Neural progenitor cell (in vitro differentiated cells): ENCODE measurements around the gene MACROH2A2. TPM values are rescaled to one million over a fixed set of nuclear protein-coding genes. Genes with fewer than 3 reads are reported as not detected.

Source experiments
- DNase-seq: peaks from one replicate; pipeline ENCODE4 v3.0.0-alpha.2; 2016; ENCODE audit warnings: low spot score
- H2AFZ ChIP-seq: fragments of 200-600 bp; sonication (generic); replicated peaks from 2 replicates; pipeline ENCODE4 v1.6.1; 2016; ENCODE audit warnings: antibody characterized with exemption
- H3F3A ChIP-seq: fragments of 200-600 bp; sonication (generic); 2 replicates; pipeline ENCODE4 v1.6.1; 2016; ENCODE audit warnings: antibody characterized with exemption, low read depth
- H3K27ac ChIP-seq: fragments of 200-600 bp; sonication (generic); 2 replicates; pipeline ENCODE4 v1.5.1; 2016; ENCODE audit warnings: mild to moderate bottlenecking
- H3K27me3 ChIP-seq: fragments of 200-600 bp; sonication (generic); 2 replicates; pipeline ENCODE4 v1.6.1; 2016; ENCODE audit warnings: mild to moderate bottlenecking, moderate library complexity
- H3K36me3 ChIP-seq: fragments of 200-600 bp; sonication (generic); 2 replicates; pipeline ENCODE4 v1.5.1; 2016
- H3K4me1 ChIP-seq: fragments of 200-600 bp; sonication (generic); 2 replicates; pipeline ENCODE4 v1.6.1; 2016; ENCODE audit warnings: mixed run types
- H3K4me2 ChIP-seq: fragments of 200-600 bp; sonication (generic); 2 replicates; pipeline ENCODE4 v1.6.1; 2016
- H3K4me3 ChIP-seq: fragments of 200-600 bp; sonication (generic); 2 replicates; pipeline ENCODE4 v1.5.1; 2016
- H3K79me2 ChIP-seq: fragments of 200-600 bp; sonication (generic); 2 replicates; pipeline ENCODE4 v1.6.1; 2016; ENCODE audit warnings: low read depth
- H3K9ac ChIP-seq: fragments of 200-600 bp; sonication (generic); 2 replicates; pipeline ENCODE4 v1.6.1; 2016
- H3K9me3 ChIP-seq: fragments of 200-600 bp; sonication (generic); 2 replicates; pipeline ENCODE4 v1.5.1; 2016; ENCODE audit warnings: low read depth
- H4K20me1 ChIP-seq: fragments of 200-600 bp; sonication (generic); 2 replicates; pipeline ENCODE4 v1.6.1; 2016; ENCODE audit warnings: low read depth
- H3K27ac Mint-ChIP-seq: 3 replicates; pipeline ENCODE4 v1.8.0; 2021; ENCODE audit warnings: mixed read lengths
- H3K27me3 Mint-ChIP-seq: 2 replicates; pipeline ENCODE4 v1.8.0; 2022; ENCODE audit warnings: low read depth, mild to moderate bottlenecking, inconsistent platforms, moderate library complexity, mixed read lengths; ENCODE audit not compliant: insufficient read depth
- H3K36me3 Mint-ChIP-seq: 3 replicates; pipeline ENCODE4 v1.8.0; 2021; ENCODE audit warnings: mixed read lengths
- H3K4me1 Mint-ChIP-seq: 3 replicates; pipeline ENCODE4 v1.8.0; 2021; ENCODE audit warnings: mixed read lengths
- H3K4me3 Mint-ChIP-seq: 3 replicates; pipeline ENCODE4 v1.8.0; 2021; ENCODE audit warnings: mild to moderate bottlenecking, moderate library complexity, mixed read lengths
- H3K9me3 Mint-ChIP-seq: 3 replicates; pipeline ENCODE4 v1.8.0; 2020; ENCODE audit warnings: mixed read lengths
- CTCF ChIP-seq: fragments of 200-600 bp; sonication (generic); IDR thresholded peaks from 2 replicates; pipeline ENCODE4 v1.5.1; 2017; ENCODE audit warnings: antibody characterized with exemption, mild to moderate bottlenecking
- EZH2 ChIP-seq: fragments of 200-600 bp; sonication (generic); IDR thresholded peaks from 2 replicates; pipeline ENCODE4 v1.6.1; 2017; ENCODE audit warnings: antibody characterized with exemption, mild to moderate bottlenecking, moderate library complexity
- EZH2phosphoT487 ChIP-seq: fragments of 200-600 bp; sonication (generic); IDR thresholded peaks from 2 replicates; pipeline ENCODE4 v1.6.1; 2017; ENCODE audit warnings: antibody characterized with exemption
- total RNA-seq: library from RNA; depleted of rRNA; stranded (reverse); fragments of >200 nt; gene quantifications from 2 replicates; pipeline ENCODE4 v1.2.3, GENCODE V29; 2015; ENCODE audit warnings: low replicate concordance

The MACROH2A2 gene
- total RNA-seq, 1 donor from 2014 or later = 159 TPM

GRCh38 chr10:70094250-70094649 is 41.6 kb downstream of the MACROH2A2 start:
- Mint-ChIP-seq H3K4me1 (no peaks in the 10 kb centered on the region), H3K27ac (no peak overlapping the region), H3K27me3 (no peaks in the 10 kb centered on the region), H3K9me3 (no peaks in the 10 kb centered on the region), H3K36me3 (peaks cover 55% of the 10 kb centered on the region), H3K4me3 (no peak overlapping the region)
- no peaks in the 10 kb centered on the region for H3K36me3 ChIP-seq
- no peak overlapping the region for H3K4me2 ChIP-seq
- no peak overlapping the region for H3K27ac ChIP-seq
- no peaks in the 10 kb centered on the region for H3K9me3 ChIP-seq
- no peak overlapping the region for H2AFZ ChIP-seq
- H3K27me3 ChIP-seq = no peaks in the 10 kb centered on the region
- DNase-seq = no peak
- no peak overlapping the region for H3K9ac ChIP-seq
- H3K4me3 ChIP-seq = no peak overlapping the region
- no peaks in the 10 kb centered on the region for H3K79me2 ChIP-seq
- H3K4me1 ChIP-seq = no peaks in the 10 kb centered on the region
- TF ChIP-seq EZH2phosphoT487 = no peak
- TF ChIP-seq EZH2 = no peak
- no peak for TF ChIP-seq CTCF
- no peaks in the 10 kb centered on the region for H4K20me1 ChIP-seq
- no peaks in the 10 kb centered on the region for H3F3A ChIP-seq

GRCh38 chr10:70096016-70096704 is 43.5 kb downstream of the MACROH2A2 start:
- peaks cover 59% of the 10 kb centered on the region for H3K36me3 Mint-ChIP-seq

GRCh38 chr10:70096705-70097420 is 44.2 kb downstream of the MACROH2A2 start:
- TF ChIP-seq EZH2 (no peak), EZH2phosphoT487 (no peak), CTCF (no peak)
- DNase-seq = no peak
- Histone ChIP-seq H3K79me2 (no peaks in the 10 kb centered on the region), H2AFZ (no peak overlapping the region), H3K4me2 (no peak overlapping the region), H3K4me1 (no peaks in the 10 kb centered on the region), H3K9me3 (no peaks in the 10 kb centered on the region), H3K27me3 (no peaks in the 10 kb centered on the region), H3K27ac (no peak overlapping the region), H3K9ac (no peak overlapping the region), H3F3A (no peaks in the 10 kb centered on the region), H3K4me3 (no peak overlapping the region), H4K20me1 (no peaks in the 10 kb centered on the region), H3K36me3 (peaks cover 5% of the 10 kb centered on the region)
- Mint-ChIP-seq H3K9me3 (no peaks in the 10 kb centered on the region), H3K4me1 (no peaks in the 10 kb centered on the region), H3K27ac (no peak overlapping the region), H3K4me3 (no peak overlapping the region), H3K27me3 (peaks cover 3% of the 10 kb centered on the region), H3K36me3 (peaks cover 64% of the 10 kb centered on the region)

More at GRCh38 chr10:70096016-70096704, 43.5 kb downstream of the MACROH2A2 start:
- no peaks in the 10 kb centered on the region for H4K20me1 ChIP-seq
- no peaks in the 10 kb centered on the region for H3K27me3 ChIP-seq
- Mint-ChIP-seq H3K9me3 (no peaks in the 10 kb centered on the region), H3K4me1 (no peaks in the 10 kb centered on the region), H3K27me3 (no peaks in the 10 kb centered on the region), H3K4me3 (no peak overlapping the region), H3K27ac (no peak overlapping the region)
- no peak overlapping the region for H3K9ac ChIP-seq
- no peaks in the 10 kb centered on the region for H3K36me3 ChIP-seq
- H3K4me1 ChIP-seq = no peaks in the 10 kb centered on the region
- H2AFZ ChIP-seq = no peak overlapping the region
- no peak for DNase-seq
- H3K27ac ChIP-seq = no peak overlapping the region
- no peak overlapping the region for H3K4me3 ChIP-seq
- H3K9me3 ChIP-seq = no peaks in the 10 kb centered on the region
- no peak overlapping the region for H3K4me2 ChIP-seq
- H3K79me2 ChIP-seq = no peaks in the 10 kb centered on the region
- no peaks in the 10 kb centered on the region for H3F3A ChIP-seq
- TF ChIP-seq EZH2 = no peak

GRCh38 chr10:70097459-70097858 is 44.8 kb downstream of the MACROH2A2 start:
- H3K9ac ChIP-seq = no peak overlapping the region
- no peaks in the 10 kb centered on the region for H3K4me1 ChIP-seq
- H3K27me3 ChIP-seq = no peaks in the 10 kb centered on the region
- Mint-ChIP-seq H3K27me3 (peaks cover 3% of the 10 kb centered on the region), H3K4me1 (no peaks in the 10 kb centered on the region), H3K27ac (no peak overlapping the region), H3K36me3 (peaks cover 65% of the 10 kb centered on the region), H3K9me3 (no peaks in the 10 kb centered on the region), H3K4me3 (no peak overlapping the region)
- no peaks in the 10 kb centered on the region for H4K20me1 ChIP-seq
- H3K79me2 ChIP-seq = no peaks in the 10 kb centered on the region
- H3K36me3 ChIP-seq = peaks cover 5% of the 10 kb centered on the region
- H2AFZ ChIP-seq = no peak overlapping the region
- TF ChIP-seq EZH2phosphoT487 (no peak), EZH2 (no peak), CTCF (no peak)
- no peaks in the 10 kb centered on the region for H3K9me3 ChIP-seq
- no peak overlapping the region for H3K4me3 ChIP-seq
- no peak overlapping the region for H3K4me2 ChIP-seq
- H3K27ac ChIP-seq = no peak overlapping the region
- no peak for DNase-seq
- no peaks in the 10 kb centered on the region for H3F3A ChIP-seq
